Activated CD4-positive, alpha-beta T cell treated with anti-CD3 and anti-CD28 coated beads for 4 hours (primary cell): ENCODE results near the gene COL6A3.
"Not testable (repeated sequence)": the region's sequence is repeated elsewhere in the genome, so short reads cannot be mapped to it uniquely, and the experiment has no call there.

Experiments
- DNase-seq, 2 donors: peaks; one replicate each; pipeline ENCODE4 v3.0.0-alpha.2; 2020

Gene COL6A3

GRCh38 chr2:237412988-237413776, 782 bp downstream of the COL6A3 start:
- no peak for DNase-seq

- no peak for DNase-seq
Observed at GRCh38 chr2:237412646-237412987, 1.3 kb downstream of the COL6A3 start.

- no peak for DNase-seq
Observed at GRCh38 chr2:237411683-237412423, 2.1 kb downstream of the COL6A3 start.

- no peak for DNase-seq
Observed at GRCh38 chr2:237411092-237411601, 2.8 kb downstream of the COL6A3 start.

- not testable (repeated sequence) for DNase-seq
Observed at GRCh38 chr2:237409263-237409662, 4.7 kb downstream of the COL6A3 start.

GRCh38 chr2:237408335-237409000, 5.5 kb downstream of the COL6A3 start:
- DNase-seq, result no peak

- no peak for DNase-seq
Observed at GRCh38 chr2:237407700-237408099, 6.3 kb downstream of the COL6A3 start.

GRCh38 chr2:237406371-237406895, 7.5 kb downstream of the COL6A3 start:
- no peak for DNase-seq

GRCh38 chr2:237405605-237406004, 8.4 kb downstream of the COL6A3 start:
- DNase-seq, result no peak

GRCh38 chr2:237405006-237405559, 8.9 kb downstream of the COL6A3 start:
- DNase-seq, result no peak

GRCh38 chr2:237404413-237404812, 9.6 kb downstream of the COL6A3 start:
- DNase-seq, result no peak

- DNase-seq, result no peak
Observed at GRCh38 chr2:237403024-237403882, 10.7 kb downstream of the COL6A3 start.

- no peak for DNase-seq
Observed at GRCh38 chr2:237400199-237400598, 13.8 kb downstream of the COL6A3 start.

- no peak for DNase-seq
Observed at GRCh38 chr2:237397072-237397471, 16.9 kb downstream of the COL6A3 start.

GRCh38 chr2:237393523-237393922, 20.4 kb downstream of the COL6A3 start:
- DNase-seq, result no peak

GRCh38 chr2:237392186-237392585, 21.8 kb downstream of the COL6A3 start:
- DNase-seq, result no peak

GRCh38 chr2:237391140-237391539, 22.8 kb downstream of the COL6A3 start:
- DNase-seq, result no peak

GRCh38 chr2:237390235-237390634, 23.7 kb downstream of the COL6A3 start:
- no peak for DNase-seq

- DNase-seq, result no peak
Observed at GRCh38 chr2:237389831-237390230, 24.1 kb downstream of the COL6A3 start.

- no peak for DNase-seq
Observed at GRCh38 chr2:237388036-237388435, 25.9 kb downstream of the COL6A3 start.

- no peak for DNase-seq
Observed at GRCh38 chr2:237384672-237385020, 29.3 kb downstream of the COL6A3 start.

- no peak for DNase-seq
Observed at GRCh38 chr2:237383991-237384671, 29.8 kb downstream of the COL6A3 start.
